HCT116 (cell line): ENCODE data around the gene KRTAP22-1. TPM values are rescaled to one million over a fixed set of nuclear protein-coding genes. Genes with fewer than 3 reads are reported as not detected.

Experiments used
- ATAC-seq: fragments of 200-7000 bp; cut with Tn5 transposase; 2 replicates; pipeline ENCODE4 v1.9.1; 2020; ENCODE audit warnings: mild to moderate bottlenecking, moderate library complexity
- BruUV-seq: library from RNA; stranded (reverse); fragments of 400-500 nt; replicated peaks from 2 replicates; lab custom pipeline; 2021; lab: Mats Ljungman, UMichigan
- CTCF ChIA-PET: fragments of 300-600 bp; sonication (Branson Sonifier 250); formaldehyde crosslinking; loops from one replicate; lab custom pipeline; 2021; ENCODE audit warnings: antibody characterized with exemption; lab: Charles Lee
- POLR2A ChIA-PET: fragments of 300-600, 350-600 bp; sonication (Branson Sonifier 250); formaldehyde crosslinking; loops from one replicate; lab custom pipeline; 2021; ENCODE audit warnings: antibody characterized with exemption; lab: Charles Lee
- RAD21 ChIA-PET, 2 experiments: fragments of 300-600 bp; sonication (Branson Sonifier 250); formaldehyde crosslinking; loops; one replicate each; lab custom pipeline; 2023; ENCODE audit warnings: low total read pairs in 2 of 2; ENCODE audit not compliant: uncharacterized antibody in 2 of 2, unreplicated experiment in 2 of 2, low non-redundant PET in 1 of 2; lab: Charles Lee
- DNase-seq: peaks from one replicate; pipeline ENCODE4 v3.0.0-alpha.2; 2010; ENCODE audit warnings: low read depth, low spot score
- H2AFZ ChIP-seq: fragments of 200-600 bp; shearing (Covaris generic), sonication (generic); 2 replicates; pipeline ENCODE4 v1.6.1; 2017; ENCODE audit warnings: low read depth, mixed run types, mixed read lengths, antibody characterized with exemption, low read length; ENCODE audit not compliant: poor library complexity, severe bottlenecking
- H3K27ac ChIP-seq: 2 replicates; pipeline ENCODE4 v1.5.1; 2012; ENCODE audit warnings: low read depth, low read length
- H3K27me3 ChIP-seq: fragments of 200-600 bp; sonication (generic); 2 replicates; pipeline ENCODE4 v1.6.1; 2016; ENCODE audit warnings: mixed run types, low read length, mixed read lengths; ENCODE audit not compliant: insufficient read depth
- H3K36me3 ChIP-seq, 2 experiments: fragments of 200-500 bp in 1 of 2; fragments of 200-600 bp in 1 of 2; sonication (Bioruptor generic) in 1 of 2; sonication (generic) in 1 of 2; 2 replicates each; pipeline versions ENCODE4 v1.5.1 to v1.6.1; 2014 to 2016; ENCODE audit warnings: low read length in 2 of 2, inconsistent platforms in 1 of 2, mixed read lengths in 1 of 2, mixed run types in 1 of 2; ENCODE audit not compliant: insufficient read depth in 2 of 2, control insufficient read depth in 1 of 2
- H3K4me1 ChIP-seq, 2 experiments: fragments of 200-600 bp in 1 of 2; sonication (generic) in 1 of 2; 2 replicates each; pipeline versions ENCODE4 v1.5.1 to v1.6.1; 2012 to 2017; ENCODE audit warnings: low read length in 2 of 2, inconsistent platforms in 1 of 2, mild to moderate bottlenecking in 1 of 2, mixed read lengths in 1 of 2, mixed run types in 1 of 2, moderate library complexity in 1 of 2; ENCODE audit not compliant: insufficient read depth in 2 of 2, control insufficient read depth in 1 of 2
- H3K4me2 ChIP-seq: fragments of 200-600 bp; sonication (generic); 2 replicates; pipeline ENCODE4 v1.6.1; 2017; ENCODE audit warnings: mixed run types, low read length, mixed read lengths
- H3K4me3 ChIP-seq, 2 experiments: fragments of 200-600 bp in 1 of 2; sonication (generic) in 1 of 2; replicated peaks in 1 of 2; 2 replicates each; pipeline ENCODE4 v1.5.1; 2011 to 2016; ENCODE audit warnings: low read length in 2 of 2, control low read depth in 1 of 2, low read depth in 1 of 2, mild to moderate bottlenecking in 1 of 2, mixed read lengths in 1 of 2, mixed run types in 1 of 2
- H3K79me2 ChIP-seq: fragments of 200-600 bp; sonication (generic); 2 replicates; pipeline ENCODE4 v1.6.1; 2017; ENCODE audit warnings: mild to moderate bottlenecking, mixed run types, low read length, moderate library complexity, mixed read lengths; ENCODE audit not compliant: insufficient read depth
- H3K9ac ChIP-seq: fragments of 200-600 bp; sonication (generic); 2 replicates; pipeline ENCODE4 v1.6.1; 2016; ENCODE audit warnings: low read length, mixed read lengths
- H3K9me2 ChIP-seq: fragments of 200-600 bp; sonication (generic), shearing (Covaris generic); 2 replicates; pipeline ENCODE4 v1.6.1; 2017; ENCODE audit warnings: mixed run types, mild to moderate bottlenecking, moderate library complexity; ENCODE audit not compliant: insufficient read depth
- H3K9me3 ChIP-seq, 2 experiments: fragments of 200-500 bp in 1 of 2; fragments of 200-600 bp in 1 of 2; sonication (Bioruptor generic) in 1 of 2; sonication (generic) in 1 of 2; 2 replicates each; pipeline ENCODE4 v1.6.1; 2014 to 2017; ENCODE audit warnings: low read length in 2 of 2, mixed read lengths in 2 of 2, inconsistent platforms in 1 of 2, low read depth in 1 of 2, mild to moderate bottlenecking in 1 of 2, mixed run types in 1 of 2, moderate library complexity in 1 of 2; ENCODE audit not compliant: control insufficient read depth in 1 of 2, insufficient read depth in 1 of 2
- H4K20me1 ChIP-seq: fragments of 200-600 bp; sonication (generic), shearing (Covaris generic); 2 replicates; pipeline ENCODE4 v1.6.1; 2017; ENCODE audit warnings: mixed run types, mild to moderate bottlenecking, moderate library complexity; ENCODE audit not compliant: insufficient read depth
- CEBPB ChIP-seq: IDR thresholded peaks from 2 replicates; pipeline ENCODE4 v1.6.1; 2012; ENCODE audit warnings: low read depth
- ELF1 ChIP-seq: IDR thresholded peaks from 2 replicates; pipeline ENCODE4 v1.6.1; 2012; ENCODE audit warnings: low read depth, borderline replicate concordance
- FOSL1 ChIP-seq: IDR thresholded peaks from 2 replicates; pipeline ENCODE4 v1.6.1; 2012; ENCODE audit warnings: low read depth
- JUND ChIP-seq: IDR thresholded peaks from 2 replicates; pipeline ENCODE4 v1.6.1; 2012
- POLR2A ChIP-seq: IDR thresholded peaks from 2 replicates; pipeline ENCODE4 v1.7.0; 2011; ENCODE audit warnings: borderline replicate concordance; ENCODE audit not compliant: insufficient read depth, insufficient read length; ENCODE audit errors: extremely low read depth
- POLR2AphosphoS5 ChIP-seq: IDR thresholded peaks from 2 replicates; pipeline ENCODE4 v1.6.1; 2011; ENCODE audit warnings: mild to moderate bottlenecking, low read depth, low read length, moderate library complexity
- RAD21 ChIP-seq: IDR thresholded peaks from 2 replicates; pipeline ENCODE4 v1.6.1; 2012; ENCODE audit warnings: low read depth, mild to moderate bottlenecking
- SIN3A ChIP-seq: IDR thresholded peaks from 2 replicates; pipeline ENCODE4 v1.6.1; 2012; ENCODE audit warnings: low read depth
- SP1 ChIP-seq: IDR thresholded peaks from 2 replicates; pipeline ENCODE4 v1.6.1; 2012; ENCODE audit warnings: low read depth
- YY1 ChIP-seq: IDR thresholded peaks from 2 replicates; pipeline ENCODE4 v1.6.1; 2011; ENCODE audit warnings: low read length, low read depth, moderate library complexity, mild to moderate bottlenecking; ENCODE audit not compliant: insufficient replicate concordance; ENCODE audit errors: extremely low read depth
- ZFX ChIP-seq: fragments of 450-650 bp; IDR thresholded peaks from 2 replicates; pipeline ENCODE4 v1.6.1; 2017
- ZNF274 ChIP-seq: fragments of 200-500 bp; sonication (Bioruptor generic); IDR thresholded peaks from 2 replicates; pipeline ENCODE4 v1.6.1; 2014; ENCODE audit warnings: mild to moderate bottlenecking, low read depth, low read length, inconsistent platforms
- intact Hi-C: fragments of 100-400 bp; cut with micrococcal nuclease; formaldehyde crosslinking; loops from 2 replicates; pipeline ENCODE4 v1.10.0; 2022
- total RNA-seq: library from RNA; stranded (reverse); gene quantifications from one replicate; pipeline ENCODE4 v1.2.1, GENCODE V29; 2021; ENCODE audit not compliant: unreplicated experiment
- TF ChIP-seq, protein P1 (sequence below): IDR thresholded peaks from 2 replicates; pipeline ENCODE4 v1.6.1; 2012
- TF ChIP-seq, protein P2 (sequence below): IDR thresholded peaks from 2 replicates; pipeline ENCODE4 v1.6.1; 2012

The KRTAP22-1 gene
- total RNA-seq, 1 experiment from 2014 or later: not detected

- POLR2A ChIA-PET: no interaction called here
- Histone ChIP-seq H4K20me1 (no peaks in the 10 kb centered on the region), H3K36me3 (no peaks in the 10 kb centered on the region), H3K27me3 (no peaks in the 10 kb centered on the region), H2AFZ (no peak overlapping the region), H3K79me2 (no peaks in the 10 kb centered on the region), H3K4me3 (no peak overlapping the region), H3K27ac (no peak overlapping the region), H3K4me1 (no peaks in the 10 kb centered on the region), H3K9me2 (no peaks in the 10 kb centered on the region), H3K9ac (no peak overlapping the region), H3K9me3 (peaks cover 7 to 22% of the 10 kb centered on the region in 2 experiments; a peak in 2 of 4 replicates), H3K4me2 (no peak overlapping the region)
- DNase-seq (no peak), ATAC-seq (no peak)
- intact Hi-C loops: no loop called here
- TF ChIP-seq FOSL1 (no peak), ELF1 (no peak), POLR2A (no peak), YY1 (no peak)
- TF ChIP-seq, protein P1, sequence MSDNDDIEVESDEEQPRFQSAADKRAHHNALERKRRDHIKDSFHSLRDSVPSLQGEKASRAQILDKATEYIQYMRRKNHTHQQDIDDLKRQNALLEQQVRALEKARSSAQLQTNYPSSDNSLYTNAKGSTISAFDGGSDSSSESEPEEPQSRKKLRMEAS: no peak
- RAD21 ChIA-PET: no interaction called here
- CTCF ChIA-PET: no interaction called here
- no TSS peak for BruUV-seq
These were observed 22.5 kb downstream of the KRTAP22-1 start for GRCh38 chr21:30623362-30623761.

GRCh38 chr21:30625449-30626165 lies 24.7 kb downstream of the KRTAP22-1 start:
- Histone ChIP-seq H3K27ac (no peak overlapping the region), H3K9me2 (no peaks in the 10 kb centered on the region), H3K79me2 (no peaks in the 10 kb centered on the region), H4K20me1 (no peaks in the 10 kb centered on the region), H3K36me3 (no peaks in the 10 kb centered on the region), H3K4me3 (no peak overlapping the region), H3K4me1 (no peaks in the 10 kb centered on the region), H2AFZ (no peak overlapping the region), H3K9ac (no peak overlapping the region), H3K9me3 (peaks cover 7 to 29% of the 10 kb centered on the region in 2 experiments; a peak in 2 of 4 replicates), H3K27me3 (no peaks in the 10 kb centered on the region), H3K4me2 (no peak overlapping the region)
- intact Hi-C loops: no loop called here
- ChIA-PET POLR2A (no interaction called here), CTCF (no interaction called here), RAD21 (no interaction called here)
- DNase-seq: no peak
- no TSS peak for BruUV-seq
- ATAC-seq: no peak
- TF ChIP-seq ZNF274: no peak
- TF ChIP-seq SIN3A: no peak
- no peak for TF ChIP-seq RAD21
- TF ChIP-seq SP1: no peak
- no peak for TF ChIP-seq JUND
- TF ChIP-seq, protein P2, sequence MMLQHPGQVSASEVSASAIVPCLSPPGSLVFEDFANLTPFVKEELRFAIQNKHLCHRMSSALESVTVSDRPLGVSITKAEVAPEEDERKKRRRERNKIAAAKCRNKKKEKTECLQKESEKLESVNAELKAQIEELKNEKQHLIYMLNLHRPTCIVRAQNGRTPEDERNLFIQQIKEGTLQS: no peak
- no peak for TF ChIP-seq ZFX
- no peak for TF ChIP-seq POLR2AphosphoS5
- TF ChIP-seq YY1: no peak
- no peak for TF ChIP-seq FOSL1
- TF ChIP-seq CEBPB: no peak
